Natural killer cell treated with Interleukin-12 subunit alpha and Interleukin-12 subunit beta and Interleukin-15 and Interleukin-18, amount 100 ng/mL, for 72 hours (primary cell): Measurements from ENCODE around the gene HECA. TPM values are rescaled to one million over a fixed set of nuclear protein-coding genes. Genes with fewer than 3 reads are reported as not detected.
A peak's percentile ranks its signal among the peaks of the same experiment; 100 is the strongest.
"Not testable (repeated sequence)": the region's sequence is repeated elsewhere in the genome, so short reads cannot be mapped to it uniquely, and the experiment has no call there.

Experiments
- ATAC-seq, 2 donors: fragments of 150-1000 bp; cut with Tn5 transposase in 1 of 2; sonication (Bioruptor Pico), chemical (Tn5 transposase) in 1 of 2; 2 replicates each; pipeline ENCODE4 v1.10.0; 2021
- DNase-seq: peaks from one replicate; pipeline ENCODE4 v3.0.0; 2022; ENCODE audit warnings: low spot score
- H3K27ac Mint-ChIP-seq, 2 donors: 1 replicate in 1 of 2; 2 replicates in 1 of 2; pipeline ENCODE4 v1.8.0; 2022; ENCODE audit warnings: mixed read lengths in 2 of 2, mild to moderate bottlenecking in 1 of 2, moderate library complexity in 1 of 2
- H3K27me3 Mint-ChIP-seq, 2 donors: 1 replicate in 1 of 2; 2 replicates in 1 of 2; pipeline ENCODE4 v1.8.0; 2022; ENCODE audit warnings: mixed read lengths in 2 of 2
- H3K36me3 Mint-ChIP-seq: one replicate; pipeline ENCODE4 v1.8.0; 2022; ENCODE audit warnings: mixed read lengths
- H3K4me1 Mint-ChIP-seq, 2 donors: 1 replicate in 1 of 2; 2 replicates in 1 of 2; pipeline ENCODE4 v1.8.0; 2022; ENCODE audit warnings: low read depth in 2 of 2, mixed read lengths in 2 of 2, mild to moderate bottlenecking in 1 of 2
- H3K4me3 Mint-ChIP-seq: one replicate; pipeline ENCODE4 v1.8.0; 2022; ENCODE audit warnings: mixed read lengths
- H3K9me3 Mint-ChIP-seq: 2 replicates; pipeline ENCODE4 v1.8.0; 2022; ENCODE audit warnings: mixed read lengths
- total RNA-seq, 2 donors: library from RNA; stranded (reverse); gene quantifications; one replicate each; pipeline ENCODE4 v1.2.3, GENCODE V29; 2022

Gene HECA
- total RNA-seq, 2 donors from 2014 or later = 30.3 to 34.5 TPM

GRCh38 chr6:139157086-139157485 is 22.2 kb downstream of the HECA start:
- H3K27me3 Mint-ChIP-seq, ATAC-seq, H3K36me3 Mint-ChIP-seq, H3K4me3 Mint-ChIP-seq, DNase-seq, H3K9me3 Mint-ChIP-seq: not testable (repeated sequence)
- H3K27ac Mint-ChIP-seq = peak overlapping the region; percentile 36 to 76
- H3K4me1 Mint-ChIP-seq = peaks cover 59 to 67% of the 10 kb centered on the region in 2 donors

DNA sequence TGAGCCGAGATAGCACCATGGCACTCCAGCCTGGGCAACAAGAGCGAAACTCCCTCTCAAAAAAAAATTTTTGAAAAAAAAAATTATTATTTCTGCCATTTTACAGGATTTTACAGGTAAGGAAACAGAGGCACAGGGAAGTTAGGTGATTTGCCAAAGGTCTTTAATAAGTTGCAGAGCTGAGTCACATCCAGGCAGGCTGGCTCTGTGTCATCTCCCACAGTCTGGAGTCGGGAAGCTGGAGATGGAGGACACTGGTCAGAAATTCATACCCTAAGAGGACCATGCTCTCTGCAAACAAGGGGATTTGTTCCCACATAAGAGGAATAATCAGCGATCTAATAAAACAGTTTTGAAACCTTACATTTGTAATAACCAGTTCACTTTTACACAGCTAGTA is 24.1 kb downstream of the HECA start:
- Mint-ChIP-seq H3K36me3 (no peaks in the 10 kb centered on the region), H3K27ac (peak overlapping the region in 1 of 2 donors; percentile 85), H3K4me3 (no peak overlapping the region), H3K9me3 (no peaks in the 10 kb centered on the region), H3K4me1 (peaks cover 69 to 77% of the 10 kb centered on the region in 2 donors), H3K27me3 (no peaks in the 10 kb centered on the region)
- no peak for ATAC-seq
- no peak for DNase-seq

DNA sequence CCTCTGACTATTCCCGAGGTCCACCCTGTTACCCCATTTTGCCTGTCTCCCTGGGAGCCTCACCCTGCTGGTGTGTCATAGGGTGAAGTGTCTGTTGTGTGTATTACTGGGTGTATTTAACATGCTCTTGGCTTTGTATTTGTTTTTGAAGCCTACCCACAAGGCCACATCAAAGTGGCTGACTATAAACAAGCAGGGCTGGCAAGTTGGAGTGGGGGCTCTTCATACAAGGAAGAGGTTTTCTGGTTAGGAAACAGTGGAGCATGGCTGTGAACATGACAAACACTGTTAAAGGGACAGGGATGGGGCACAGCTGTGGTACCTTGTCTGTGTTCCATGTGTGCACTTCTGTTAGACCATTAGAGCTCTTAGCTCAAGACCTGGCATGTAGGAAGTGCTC is 26.3 kb downstream of the HECA start:
- ATAC-seq = peak in 1 of 2 donors; percentile 54
- H3K27ac Mint-ChIP-seq = peak overlapping the region; percentile 85 to 94
- H3K36me3 Mint-ChIP-seq = no peaks in the 10 kb centered on the region
- no peaks in the 10 kb centered on the region for H3K27me3 Mint-ChIP-seq
- no peak for DNase-seq
- H3K4me3 Mint-ChIP-seq = peak overlapping the region; percentile 74
- H3K9me3 Mint-ChIP-seq = no peaks in the 10 kb centered on the region
- peaks cover 65 to 75% of the 10 kb centered on the region in 2 donors for H3K4me1 Mint-ChIP-seq

- Mint-ChIP-seq H3K9me3 (no peaks in the 10 kb centered on the region), H3K4me1 (peaks cover 61 to 69% of the 10 kb centered on the region in 2 donors), H3K27me3 (no peaks in the 10 kb centered on the region), H3K36me3 (no peaks in the 10 kb centered on the region), H3K27ac (peak overlapping the region; percentile 85 to 94), H3K4me3 (peak overlapping the region; percentile 74)
- ATAC-seq = peak; percentile 81 to 91
- DNase-seq = no peak
These were observed 27.0 kb downstream of the HECA start for GRCh38 chr6:139161817-139162284.

DNA sequence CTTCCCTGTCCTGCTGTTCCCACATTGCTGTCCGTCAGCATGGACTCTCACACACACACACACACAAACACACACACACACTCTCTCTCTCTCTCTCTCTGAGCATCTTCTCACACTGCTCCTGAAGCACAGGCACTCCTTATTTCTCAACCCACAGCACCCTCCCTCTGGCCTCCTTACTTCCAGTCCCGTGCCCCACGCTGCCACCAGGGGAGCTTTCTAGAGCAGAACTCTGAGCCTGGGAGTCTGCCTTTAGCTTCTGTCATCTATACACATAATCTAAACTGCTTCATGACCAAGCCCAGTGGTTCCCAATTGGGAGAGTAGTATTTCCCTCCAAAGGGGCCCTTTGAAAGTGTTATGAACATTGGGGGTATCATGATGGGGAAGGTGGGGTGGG is 29.1 kb downstream of the HECA start:
- H3K36me3 Mint-ChIP-seq = peaks cover 13% of the 10 kb centered on the region
- H3K27ac Mint-ChIP-seq = peak overlapping the region; percentile 82 to 85
- ATAC-seq (no peak), DNase-seq (no peak)
- H3K9me3 Mint-ChIP-seq = no peaks in the 10 kb centered on the region
- peak overlapping the region; percentile 38 for H3K4me3 Mint-ChIP-seq
- H3K4me1 Mint-ChIP-seq = peaks cover 64 to 74% of the 10 kb centered on the region in 2 donors
- no peaks in the 10 kb centered on the region for H3K27me3 Mint-ChIP-seq

DNA sequence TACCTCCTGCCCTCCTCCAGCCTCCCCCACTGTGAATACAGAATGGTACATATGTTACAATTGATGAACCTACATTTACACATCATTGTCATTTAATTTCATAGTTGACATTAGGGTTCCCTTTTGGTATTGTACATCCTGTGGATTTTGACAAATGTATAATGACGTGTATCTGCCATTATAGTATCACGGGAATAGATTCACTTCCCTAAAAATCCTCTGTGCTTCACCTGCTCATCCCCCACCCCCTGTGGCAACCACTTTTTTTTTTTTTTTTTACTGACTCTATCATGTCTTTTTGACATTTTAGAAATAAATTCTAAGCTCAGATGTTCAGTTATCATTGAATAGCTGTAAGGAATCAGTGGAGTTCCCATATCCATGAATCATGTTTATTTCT is 30.4 kb downstream of the HECA start:
- Mint-ChIP-seq H3K36me3 (peaks cover 27% of the 10 kb centered on the region), H3K27ac (peak overlapping the region; percentile 84 to 85), H3K4me3 (no peak overlapping the region), H3K4me1 (peaks cover 69 to 80% of the 10 kb centered on the region in 2 donors), H3K27me3 (no peaks in the 10 kb centered on the region), H3K9me3 (no peaks in the 10 kb centered on the region)
- ATAC-seq (no peak), DNase-seq (no peak)

DNA sequence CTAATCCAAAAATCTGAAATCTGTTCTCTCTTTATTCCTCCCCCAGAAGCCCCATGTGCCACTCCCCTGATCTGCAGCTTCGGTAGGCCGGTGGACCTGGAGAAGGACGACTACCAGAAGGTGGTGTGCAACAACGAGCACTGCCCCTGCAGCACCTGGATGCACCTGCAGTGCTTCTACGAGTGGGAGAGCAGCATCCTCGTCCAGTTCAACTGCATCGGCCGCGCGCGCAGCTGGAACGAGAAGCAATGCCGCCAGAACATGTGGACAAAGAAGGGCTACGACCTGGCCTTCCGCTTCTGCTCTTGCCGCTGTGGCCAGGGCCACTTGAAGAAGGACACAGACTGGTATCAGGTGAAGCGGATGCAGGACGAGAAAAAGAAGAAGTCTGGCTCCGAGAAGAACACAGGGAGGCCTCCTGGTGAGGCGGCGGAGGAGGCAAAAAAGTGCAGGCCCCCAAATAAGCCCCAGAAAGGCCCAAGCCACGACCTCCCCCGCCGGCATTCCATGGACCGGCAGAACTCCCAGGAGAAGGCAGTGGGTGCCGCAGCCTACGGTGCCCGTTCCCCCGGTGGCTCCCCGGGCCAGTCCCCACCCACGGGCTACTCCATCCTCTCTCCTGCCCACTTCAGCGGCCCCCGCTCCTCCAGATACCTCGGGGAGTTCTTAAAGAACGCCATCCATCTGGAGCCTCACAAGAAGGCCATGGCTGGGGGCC is 31.5 kb downstream of the HECA start:
- no peak for DNase-seq
- Mint-ChIP-seq H3K27me3 (no peaks in the 10 kb centered on the region), H3K4me3 (no peak overlapping the region), H3K36me3 (peaks cover 31% of the 10 kb centered on the region), H3K27ac (no peak overlapping the region), H3K4me1 (peaks cover 68 to 80% of the 10 kb centered on the region in 2 donors), H3K9me3 (no peaks in the 10 kb centered on the region)
- ATAC-seq = no peak

- H3K36me3 Mint-ChIP-seq = peaks cover 31% of the 10 kb centered on the region
- ATAC-seq (no peak), DNase-seq (no peak)
- no peak overlapping the region for H3K4me3 Mint-ChIP-seq
- no peaks in the 10 kb centered on the region for H3K27me3 Mint-ChIP-seq
- peaks cover 64 to 78% of the 10 kb centered on the region in 2 donors for H3K4me1 Mint-ChIP-seq
- no peaks in the 10 kb centered on the region for H3K9me3 Mint-ChIP-seq
- H3K27ac Mint-ChIP-seq = peak overlapping the region in 1 of 2 donors; percentile 9
These were observed 32.1 kb downstream of the HECA start for GRCh38 chr6:139166956-139167313.

DNA sequence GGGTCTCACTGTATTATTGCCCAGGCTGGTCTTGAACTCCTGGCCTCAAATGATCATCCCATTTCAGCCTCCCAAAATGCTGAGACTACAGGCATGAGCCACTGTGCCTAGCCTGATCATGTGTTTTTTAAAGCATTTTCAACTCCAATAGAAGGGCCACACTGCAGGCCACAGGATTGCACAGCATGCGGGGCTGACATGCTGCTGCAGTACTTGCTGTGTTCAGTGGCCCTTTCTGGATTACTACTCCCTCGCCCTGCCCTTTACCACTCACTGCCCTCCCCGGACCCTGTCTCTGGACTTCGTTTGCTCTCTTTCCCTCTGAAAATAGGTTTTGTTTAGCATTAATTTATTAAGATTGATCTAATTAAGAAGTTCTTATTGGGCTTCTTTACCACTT is 37.3 kb downstream of the HECA start:
- Mint-ChIP-seq H3K9me3 (no peaks in the 10 kb centered on the region), H3K4me3 (no peak overlapping the region), H3K27me3 (no peaks in the 10 kb centered on the region)

GRCh38 chr6:139172567-139172966 is 37.7 kb downstream of the HECA start:
- ATAC-seq = peak in 1 of 2 donors; percentile 26
- H3K36me3 Mint-ChIP-seq = peaks cover 38% of the 10 kb centered on the region
- no peaks in the 10 kb centered on the region for H3K27me3 Mint-ChIP-seq
- DNase-seq = no peak
- H3K27ac Mint-ChIP-seq = peak overlapping the region; percentile 68 to 79
- peaks cover 69 to 80% of the 10 kb centered on the region in 2 donors for H3K4me1 Mint-ChIP-seq
- H3K4me3 Mint-ChIP-seq = no peak overlapping the region
- H3K9me3 Mint-ChIP-seq = no peaks in the 10 kb centered on the region

More for the DNA sequence above, 37.3 kb downstream of the HECA start:
- H3K27ac Mint-ChIP-seq = peak overlapping the region; percentile 68 to 79
- H3K4me1 Mint-ChIP-seq = peaks cover 69 to 80% of the 10 kb centered on the region in 2 donors
- DNase-seq (no peak), ATAC-seq (no peak)
- H3K36me3 Mint-ChIP-seq = peaks cover 38% of the 10 kb centered on the region

- Mint-ChIP-seq H3K27me3 (no peaks in the 10 kb centered on the region), H3K9me3 (no peaks in the 10 kb centered on the region), H3K36me3 (peaks cover 39% of the 10 kb centered on the region), H3K27ac (peak overlapping the region; percentile 68 to 79), H3K4me3 (peak overlapping the region; percentile 14), H3K4me1 (peaks cover 71 to 81% of the 10 kb centered on the region in 2 donors)
- DNase-seq (no peak), ATAC-seq (peak; percentile 71 to 90)
These were observed 38.3 kb downstream of the HECA start for GRCh38 chr6:139173172-139173571.

DNA sequence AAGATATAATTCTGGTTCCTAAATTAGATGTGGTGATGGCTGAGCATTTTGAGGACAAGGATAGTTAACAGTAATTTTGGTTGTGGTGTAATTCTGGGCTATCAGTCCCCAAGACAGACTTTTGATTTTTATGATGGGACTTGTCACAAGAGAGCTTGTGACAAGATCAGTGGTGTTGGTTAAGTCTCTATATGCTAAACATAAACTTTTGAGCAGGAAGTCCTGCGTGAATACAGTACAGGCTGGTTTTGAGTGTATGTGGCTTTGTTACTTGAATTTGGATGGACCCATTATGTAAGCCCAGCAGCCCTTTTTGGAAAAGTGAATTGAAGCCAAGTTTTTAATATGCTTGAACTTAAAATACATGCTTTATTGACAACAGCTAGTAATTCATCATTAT is 38.9 kb downstream of the HECA start:
- no peak for DNase-seq
- Mint-ChIP-seq H3K9me3 (no peaks in the 10 kb centered on the region), H3K36me3 (peaks cover 35% of the 10 kb centered on the region), H3K27ac (peak overlapping the region; percentile 68 to 79), H3K4me1 (peaks cover 67 to 77% of the 10 kb centered on the region in 2 donors), H3K27me3 (no peaks in the 10 kb centered on the region), H3K4me3 (peak overlapping the region; percentile 14)
- peak in 1 of 2 donors; percentile 70 for ATAC-seq

DNA sequence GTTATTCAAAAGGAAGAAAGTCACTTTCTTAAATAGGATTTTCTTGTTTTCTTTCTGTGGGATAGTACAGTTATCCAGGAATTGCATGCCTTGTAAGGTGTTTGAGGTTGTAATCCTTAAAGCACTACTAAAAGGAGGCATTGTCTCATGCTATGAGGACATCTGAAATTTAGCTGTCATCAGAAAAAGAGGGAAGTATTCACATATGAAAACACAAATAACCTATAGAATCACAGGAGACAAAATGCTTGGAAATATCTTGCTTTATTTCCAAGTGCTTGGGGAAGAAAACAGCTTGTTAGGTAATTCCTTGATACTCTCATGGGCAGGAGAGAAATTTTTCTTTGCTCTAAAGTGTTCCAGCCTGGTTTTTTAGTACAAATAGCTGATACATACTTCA is 40.1 kb downstream of the HECA start:
- Mint-ChIP-seq H3K27ac (peak overlapping the region; percentile 16 to 18), H3K4me1 (peaks cover 58 to 66% of the 10 kb centered on the region in 2 donors), H3K9me3 (no peaks in the 10 kb centered on the region), H3K36me3 (peaks cover 24% of the 10 kb centered on the region), H3K27me3 (no peaks in the 10 kb centered on the region), H3K4me3 (no peak overlapping the region)
- ATAC-seq (no peak), DNase-seq (no peak)

DNA sequence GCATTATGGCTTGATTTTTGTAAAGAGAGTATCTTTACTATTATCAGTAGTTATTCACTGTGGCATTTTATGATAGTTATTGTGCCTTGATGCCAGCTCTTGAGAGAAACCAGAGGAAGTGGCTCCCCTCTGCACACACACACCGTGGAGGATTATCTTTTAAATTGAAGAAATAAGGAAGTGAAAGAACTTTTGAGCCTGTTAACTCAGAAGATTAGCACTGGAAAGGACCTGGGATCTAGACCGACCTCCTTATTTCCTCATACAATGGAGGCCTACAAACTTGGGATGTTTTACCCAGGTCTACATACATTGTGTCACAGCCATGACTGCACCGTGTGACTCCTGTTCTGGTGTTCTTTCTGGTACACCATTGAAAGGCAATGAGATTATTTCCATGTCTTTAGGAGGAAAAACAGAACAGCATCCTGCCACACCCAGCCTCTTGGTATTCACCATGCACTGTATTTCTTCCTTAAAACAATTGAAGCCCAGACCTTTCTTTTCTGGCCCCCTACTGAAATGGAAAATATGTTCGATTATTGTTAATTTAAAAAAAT is 40.6 kb downstream of the HECA start:
- Mint-ChIP-seq H3K27ac (peak overlapping the region; percentile 16 to 18), H3K36me3 (peaks cover 24% of the 10 kb centered on the region), H3K4me3 (no peak overlapping the region), H3K27me3 (no peaks in the 10 kb centered on the region), H3K4me1 (peaks cover 58 to 66% of the 10 kb centered on the region in 2 donors), H3K9me3 (no peaks in the 10 kb centered on the region)
- ATAC-seq (no peak), DNase-seq (no peak)
